GM21825 (cell line): ENCODE measurements around the gene CDC6.

Experiments
- ATAC-seq: cut with Tn5 transposase; IDR thresholded peaks from one replicate; pipeline ENCODE4 v1.9.1; 2021; ENCODE audit warnings: mild to moderate bottlenecking, moderate library complexity; ENCODE audit not compliant: unreplicated experiment

Gene CDC6

GRCh38 chr17:40350689-40351358 is 63.1 kb downstream of the CDC6 start:
- no peak for ATAC-seq

GRCh38 chr17:40351359-40352236 is 63.9 kb downstream of the CDC6 start:
- no peak for ATAC-seq

GRCh38 chr17:40352237-40352778 is 64.6 kb downstream of the CDC6 start:
- ATAC-seq, result no peak

GRCh38 chr17:40352779-40353394 is 65.2 kb downstream of the CDC6 start:
- no peak for ATAC-seq
